Activated naive CD4-positive, alpha-beta T cell treated with anti-CD3 and anti-CD28 coated beads, Interleukin-2, amount 10 ng/mL, durations not matched to agents 7 days and 5 days (primary cell): ENCODE measurements around the gene UBQLN1.
"Not testable (repeated sequence)": the region's sequence is repeated elsewhere in the genome, so short reads cannot be mapped to it uniquely, and the experiment has no call there.

Experiments
- CTCF ChIA-PET: fragments of 350-600 bp; sonication (Branson Sonifier 250); formaldehyde crosslinking; loops from one replicate; lab custom pipeline; 2021; ENCODE audit warnings: antibody characterized with exemption; lab: Charles Lee
- DNase-seq: peaks from one replicate; pipeline ENCODE4 v3.0.0-alpha.2; 2020
- H3K27ac Mint-ChIP-seq: one replicate; pipeline ENCODE4 v1.8.0; 2021; ENCODE audit warnings: mild to moderate bottlenecking, moderate library complexity, mixed read lengths
- H3K27me3 Mint-ChIP-seq: one replicate; pipeline ENCODE4 v1.8.0; 2021; ENCODE audit warnings: mild to moderate bottlenecking, mixed read lengths
- H3K36me3 Mint-ChIP-seq: one replicate; pipeline ENCODE4 v1.8.0; 2021; ENCODE audit warnings: mixed read lengths
- H3K4me1 Mint-ChIP-seq: one replicate; pipeline ENCODE4 v1.8.0; 2021; ENCODE audit warnings: mixed read lengths
- H3K4me3 Mint-ChIP-seq: one replicate; pipeline ENCODE4 v1.8.0; 2021; ENCODE audit warnings: mild to moderate bottlenecking, moderate library complexity, mixed read lengths
- H3K9me3 Mint-ChIP-seq: one replicate; pipeline ENCODE4 v1.8.0; 2021; ENCODE audit warnings: mixed read lengths

Gene UBQLN1

DNA sequence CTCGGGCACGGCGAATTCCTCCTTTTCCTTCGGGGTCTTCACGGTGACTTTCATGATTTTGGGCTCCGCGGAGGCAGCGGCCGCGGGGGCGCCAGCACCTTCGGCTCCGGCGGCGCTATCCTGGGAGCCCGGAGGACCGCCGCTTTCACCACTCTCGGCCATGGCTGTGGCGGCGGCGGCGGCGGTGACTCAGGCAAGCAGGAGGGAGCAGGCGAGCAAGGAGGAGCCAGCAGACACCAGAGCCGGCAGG lies 315 bp downstream of the UBQLN1 start:
- Mint-ChIP-seq H3K4me1 (peaks cover 48% of the 10 kb centered on the region), H3K36me3 (peaks cover 15% of the 10 kb centered on the region)
- DNase-seq = no peak

DNA sequence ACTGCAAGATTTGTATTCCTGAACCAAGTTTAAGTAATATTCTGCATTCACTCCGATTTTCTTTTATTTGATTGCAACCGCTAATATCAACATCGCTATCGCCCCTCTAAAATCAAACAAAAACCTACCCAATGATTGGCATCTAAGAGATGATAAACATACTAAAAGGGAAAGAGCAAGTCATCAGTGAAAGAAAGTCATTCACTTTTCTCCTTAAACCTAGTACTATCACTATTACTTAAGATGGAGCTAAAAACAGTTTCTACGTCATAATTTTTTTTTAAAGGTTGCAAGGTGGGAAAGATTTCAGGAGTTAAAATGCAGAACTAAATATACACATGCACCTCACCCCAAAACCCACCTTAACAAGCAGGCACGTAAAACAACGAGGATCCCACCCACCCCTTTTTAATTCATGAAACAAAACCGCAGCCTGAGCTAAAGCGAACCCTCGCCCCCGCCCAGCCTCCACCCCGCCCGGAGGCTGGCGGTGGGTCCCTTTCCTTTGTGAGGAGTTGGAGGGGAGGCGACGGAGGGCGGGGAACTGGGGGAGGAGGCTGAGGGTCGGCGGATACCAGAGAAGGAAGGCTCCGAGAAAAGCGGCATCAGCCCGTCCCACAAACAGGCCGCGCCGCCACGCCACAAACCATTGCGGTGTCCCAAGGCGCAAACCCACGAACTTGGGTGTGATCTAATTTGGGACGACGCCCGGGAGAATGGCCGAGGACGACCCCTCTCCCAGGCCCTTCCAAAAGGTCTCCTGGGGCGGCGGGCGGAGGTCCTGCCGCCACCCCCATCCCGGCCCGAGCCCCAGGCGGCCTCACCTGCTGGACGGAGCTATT lies 861 bp downstream of the UBQLN1 start:
- Mint-ChIP-seq H3K4me3 (peak overlapping the region; percentile 78), H3K4me1 (peaks cover 52% of the 10 kb centered on the region), H3K27ac (peak overlapping the region; percentile 99), H3K27me3 (no peaks in the 10 kb centered on the region), H3K9me3 (no peaks in the 10 kb centered on the region), H3K36me3 (peaks cover 15% of the 10 kb centered on the region)
- CTCF ChIA-PET = interaction anchor here (1.2 to 1.4 kb wide), 2 partner anchors 60 to 82 kb away, joined by 3 to 5 read pairs; no protein-coding TSS in a partner anchor
- peak; percentile 74 for DNase-seq

More for the DNA sequence above, 315 bp downstream of the UBQLN1 start:
- peak overlapping the region; percentile 99 for H3K27ac Mint-ChIP-seq
- H3K27me3 Mint-ChIP-seq = no peaks in the 10 kb centered on the region
- peak overlapping the region; percentile 78 for H3K4me3 Mint-ChIP-seq
- CTCF ChIA-PET = interaction anchor here (1.2 to 1.4 kb wide), 2 partner anchors 60 to 83 kb away, joined by 3 to 5 read pairs; no protein-coding TSS in a partner anchor
- H3K9me3 Mint-ChIP-seq = no peaks in the 10 kb centered on the region

DNA sequence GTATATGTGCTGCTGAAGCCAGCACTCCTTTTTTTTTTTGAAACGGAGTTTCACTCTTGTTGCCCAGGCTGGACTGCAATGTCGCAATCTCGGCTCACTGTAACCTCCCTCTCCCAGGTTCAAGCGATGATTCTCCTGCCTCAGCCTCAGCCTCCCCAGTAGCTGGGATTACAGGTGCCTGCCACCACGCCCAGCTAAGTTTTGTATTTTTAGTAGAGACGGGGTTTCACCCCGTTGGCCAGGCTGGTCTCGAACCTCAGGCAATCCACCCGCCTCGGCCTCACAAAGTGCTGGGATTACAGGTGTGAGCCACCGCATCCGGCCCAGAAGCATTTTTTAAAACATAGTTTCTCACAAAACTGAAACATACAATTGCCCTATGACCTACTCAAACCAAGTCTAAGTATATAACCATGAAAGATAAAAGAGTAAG lies 2.5 kb downstream of the UBQLN1 start:
- H3K36me3 Mint-ChIP-seq = peaks cover 15% of the 10 kb centered on the region
- peaks cover 63% of the 10 kb centered on the region for H3K4me1 Mint-ChIP-seq

DNA sequence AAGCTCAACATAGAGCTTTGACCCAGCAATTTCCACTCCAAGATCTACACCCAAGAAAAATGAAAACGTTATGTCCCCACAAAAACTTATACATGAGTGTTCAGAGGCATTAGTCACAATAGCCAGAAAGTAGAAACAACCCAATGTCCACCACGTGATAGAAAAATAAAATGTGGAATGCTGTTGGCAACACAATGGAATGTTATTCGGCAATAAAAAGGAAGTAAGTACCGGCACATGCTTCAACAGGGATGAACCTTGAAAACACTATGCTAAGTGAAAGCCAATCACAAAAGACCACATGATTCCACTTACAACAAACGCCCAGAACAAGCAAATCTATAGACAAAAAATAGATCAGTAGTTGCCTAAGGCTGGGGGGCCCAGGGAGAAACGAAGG lies 6.0 kb downstream of the UBQLN1 start:
- Mint-ChIP-seq H3K27me3 (no peaks in the 10 kb centered on the region), H3K4me1 (peaks cover 60% of the 10 kb centered on the region), H3K36me3 (peaks cover 16% of the 10 kb centered on the region), H3K4me3 (no peak overlapping the region), H3K9me3 (no peaks in the 10 kb centered on the region), H3K27ac (no peak overlapping the region)
- CTCF ChIA-PET = no interaction called here
- no peak for DNase-seq

More for the DNA sequence above, 2.5 kb downstream of the UBQLN1 start:
- CTCF ChIA-PET, H3K27me3 Mint-ChIP-seq, H3K9me3 Mint-ChIP-seq, DNase-seq: not testable (repeated sequence)
- peak overlapping the region; percentile 99 for H3K27ac Mint-ChIP-seq
- peak overlapping the region; percentile 78 for H3K4me3 Mint-ChIP-seq

DNA sequence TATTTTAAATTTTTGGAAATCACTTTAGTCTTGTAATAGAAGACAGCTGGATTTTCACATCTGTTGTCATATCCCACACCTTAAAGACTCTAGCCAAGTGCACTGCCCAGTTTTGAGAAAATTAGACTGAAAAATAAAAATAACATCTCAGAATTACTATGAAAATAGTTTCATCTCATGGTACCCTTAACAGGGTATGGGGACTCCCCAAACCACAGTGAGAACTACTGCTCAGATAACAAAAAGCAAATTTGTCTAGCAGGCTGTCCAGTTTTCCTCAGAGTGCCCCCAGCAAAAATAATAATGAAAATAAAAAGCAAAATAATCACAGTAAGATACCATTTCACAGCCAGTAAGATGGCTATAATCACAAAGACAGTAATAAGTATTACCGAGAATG lies 6.5 kb downstream of the UBQLN1 start:
- Mint-ChIP-seq H3K4me1 (peaks cover 56% of the 10 kb centered on the region), H3K27ac (no peak overlapping the region), H3K4me3 (no peak overlapping the region), H3K36me3 (peaks cover 14% of the 10 kb centered on the region), H3K9me3 (no peaks in the 10 kb centered on the region), H3K27me3 (no peaks in the 10 kb centered on the region)
- CTCF ChIA-PET = no interaction called here
- no peak for DNase-seq

DNA sequence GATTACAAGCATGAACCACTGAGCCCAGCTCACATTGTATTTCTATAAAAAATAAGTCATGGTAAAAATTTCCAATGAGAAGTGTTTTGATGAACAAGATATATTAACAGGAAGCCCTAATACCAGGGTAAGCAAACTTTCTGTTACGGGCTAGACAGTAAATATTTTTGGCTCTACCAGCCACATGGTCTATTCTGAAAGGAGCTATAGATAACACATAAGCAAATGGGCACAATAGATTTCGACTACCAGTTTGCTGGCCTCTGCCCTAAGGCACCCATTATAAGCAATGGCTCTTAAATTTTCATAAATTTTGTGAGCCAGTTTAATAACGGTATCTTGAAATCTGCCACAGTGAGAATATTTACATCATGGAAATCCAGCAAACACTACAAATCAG lies 8.1 kb downstream of the UBQLN1 start:
- Mint-ChIP-seq H3K27me3 (no peaks in the 10 kb centered on the region), H3K36me3 (peaks cover 4% of the 10 kb centered on the region), H3K4me1 (peaks cover 42% of the 10 kb centered on the region), H3K4me3 (no peak overlapping the region), H3K27ac (no peak overlapping the region), H3K9me3 (no peaks in the 10 kb centered on the region)
- DNase-seq = no peak
- CTCF ChIA-PET = interaction anchor here (1.1 to 1.3 kb wide), 2 partner anchors 8 to 79 kb away, joined by 3 to 4 read pairs; partner anchors contain the start of gene UBQLN1

DNA sequence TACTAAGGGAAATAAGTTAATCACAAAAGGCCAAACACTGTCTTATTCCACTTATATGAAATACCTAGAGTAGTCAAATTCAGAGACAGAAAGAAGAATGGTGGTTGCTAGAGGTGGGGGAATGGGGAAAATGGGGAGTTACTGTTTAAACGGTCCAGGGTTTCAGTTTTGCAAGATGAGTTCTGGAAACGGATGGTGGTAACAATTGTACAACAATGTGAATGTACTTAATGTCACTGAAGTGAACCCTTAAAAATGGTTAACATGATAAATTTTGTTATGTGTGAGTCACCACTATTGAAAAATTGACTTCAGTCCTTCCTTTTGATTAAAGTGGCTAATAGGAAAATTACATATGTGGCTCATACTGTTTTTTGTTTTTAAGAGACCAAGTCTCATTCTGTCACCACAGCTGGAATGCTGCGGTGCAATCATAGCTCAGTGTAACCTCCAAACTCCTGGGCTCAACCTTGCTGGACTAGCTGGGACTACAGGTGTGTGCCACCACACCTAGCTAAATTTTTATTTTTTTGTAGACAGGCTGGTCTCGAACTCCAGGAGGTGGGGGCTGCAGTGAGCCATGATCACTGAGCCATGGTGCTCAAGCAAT lies 8.7 kb downstream of the UBQLN1 start:
- CTCF ChIA-PET = interaction anchor here (1.1 to 1.3 kb wide), 2 partner anchors 9 to 78 kb away, joined by 3 to 4 read pairs; partner anchors contain the start of gene UBQLN1
- Mint-ChIP-seq H3K27ac (no peak overlapping the region), H3K9me3 (no peaks in the 10 kb centered on the region), H3K4me1 (peaks cover 40% of the 10 kb centered on the region), H3K4me3 (no peak overlapping the region), H3K27me3 (no peaks in the 10 kb centered on the region), H3K36me3 (peaks cover 4% of the 10 kb centered on the region)
- DNase-seq = no peak

DNA sequence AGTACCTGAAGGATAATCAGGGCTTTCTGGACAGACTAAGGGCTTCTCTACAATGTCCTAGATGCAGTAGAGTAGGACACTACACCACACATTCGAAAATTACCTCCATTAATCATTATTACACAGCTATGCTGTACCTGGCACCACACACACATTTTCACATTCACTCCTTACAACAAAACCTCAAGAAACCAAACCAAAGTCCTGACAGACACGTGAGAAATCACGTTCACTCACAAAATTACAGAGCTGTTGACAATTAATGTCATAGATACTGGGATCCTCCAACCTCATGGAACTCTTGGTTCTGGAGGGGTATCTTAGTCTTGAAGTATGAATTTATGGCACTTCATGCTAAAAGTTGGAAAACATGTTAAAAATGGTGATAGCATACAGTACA lies 16.3 kb downstream of the UBQLN1 start:
- Mint-ChIP-seq H3K4me1 (peaks cover 35% of the 10 kb centered on the region), H3K27me3 (no peaks in the 10 kb centered on the region), H3K4me3 (no peak overlapping the region), H3K36me3 (peaks cover 2% of the 10 kb centered on the region), H3K9me3 (no peaks in the 10 kb centered on the region), H3K27ac (no peak overlapping the region)
- CTCF ChIA-PET = no interaction called here
- DNase-seq = no peak

DNA sequence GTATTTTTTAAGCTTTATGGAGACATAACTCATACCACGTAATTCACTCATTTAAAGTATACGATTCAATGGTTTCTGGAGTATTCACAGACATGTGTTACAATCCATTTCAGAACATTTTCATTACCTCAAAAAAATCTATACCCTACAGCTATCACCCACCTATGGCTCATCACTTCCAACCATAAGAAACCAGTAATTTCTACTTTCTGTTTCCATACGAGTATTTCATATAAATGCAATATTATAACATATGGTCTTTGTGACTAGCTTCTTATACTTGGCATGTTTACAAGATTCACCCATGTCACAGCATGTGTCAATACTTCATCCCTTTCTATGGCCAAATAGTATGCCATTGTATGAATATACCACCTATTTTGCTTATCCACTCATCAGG lies 18.8 kb downstream of the UBQLN1 start:
- CTCF ChIA-PET = interaction anchor here (0.6 to 1.3 kb wide), 2 partner anchors 40 to 1832 kb away, joined by 3 read pairs; no protein-coding TSS in a partner anchor
- Mint-ChIP-seq H3K9me3 (no peaks in the 10 kb centered on the region), H3K4me3 (no peak overlapping the region), H3K27ac (no peak overlapping the region), H3K27me3 (no peaks in the 10 kb centered on the region), H3K4me1 (peaks cover 31% of the 10 kb centered on the region), H3K36me3 (peaks cover 4% of the 10 kb centered on the region)
- DNase-seq = no peak

DNA sequence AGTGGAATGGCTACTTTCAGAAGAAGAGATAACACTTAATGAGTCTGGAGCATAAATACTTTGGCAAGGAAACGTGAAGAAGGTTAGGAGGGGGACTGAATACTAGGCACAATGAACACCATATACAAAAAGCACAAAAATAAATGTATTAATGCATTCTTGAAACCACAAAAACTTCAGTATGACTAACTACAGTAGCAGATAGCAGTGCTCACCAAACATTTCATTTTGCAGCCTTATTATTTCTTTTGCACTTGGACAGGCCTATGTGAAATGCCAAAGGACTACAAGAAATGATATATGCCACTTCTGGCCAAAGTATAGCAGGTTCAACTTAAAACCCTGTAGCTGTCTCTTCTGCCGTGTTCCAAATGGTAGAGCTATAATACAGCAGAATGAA lies 26.3 kb downstream of the UBQLN1 start:
- Mint-ChIP-seq H3K27ac (no peak overlapping the region), H3K4me1 (peaks cover 2% of the 10 kb centered on the region), H3K27me3 (no peaks in the 10 kb centered on the region), H3K9me3 (no peaks in the 10 kb centered on the region), H3K4me3 (no peak overlapping the region), H3K36me3 (peaks cover 39% of the 10 kb centered on the region)
- DNase-seq = no peak
- CTCF ChIA-PET = no interaction called here

DNA sequence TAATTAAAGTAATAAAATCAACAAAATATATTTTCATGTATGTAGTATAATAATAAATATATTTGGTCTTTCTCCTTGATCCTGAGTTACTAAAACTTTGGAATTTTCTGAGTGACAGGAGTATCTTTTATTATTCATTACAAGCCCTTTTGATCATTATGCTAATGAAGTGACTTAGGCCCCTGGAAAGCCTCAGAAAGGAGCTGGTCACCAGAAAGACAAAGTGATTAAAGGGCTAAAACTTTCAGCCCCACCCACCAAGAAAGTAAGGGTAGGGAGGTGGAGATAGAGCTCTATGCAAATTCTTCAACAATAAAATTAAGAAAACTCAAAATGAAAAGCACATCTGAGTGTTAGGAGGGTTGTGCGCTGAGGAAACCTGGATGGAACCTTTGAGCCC lies 27.5 kb downstream of the UBQLN1 start:
- no peak overlapping the region for H3K27ac Mint-ChIP-seq
- CTCF ChIA-PET = interaction anchor here (0.7 kb wide), 1 partner anchor 240 kb away, joined by 6 read pairs; no protein-coding TSS in a partner anchor
- no peaks in the 10 kb centered on the region for H3K9me3 Mint-ChIP-seq
- H3K4me1 Mint-ChIP-seq = peaks cover 2% of the 10 kb centered on the region
- DNase-seq = no peak
- H3K36me3 Mint-ChIP-seq = peaks cover 44% of the 10 kb centered on the region
- H3K4me3 Mint-ChIP-seq = no peak overlapping the region
- H3K27me3 Mint-ChIP-seq = no peaks in the 10 kb centered on the region

DNA sequence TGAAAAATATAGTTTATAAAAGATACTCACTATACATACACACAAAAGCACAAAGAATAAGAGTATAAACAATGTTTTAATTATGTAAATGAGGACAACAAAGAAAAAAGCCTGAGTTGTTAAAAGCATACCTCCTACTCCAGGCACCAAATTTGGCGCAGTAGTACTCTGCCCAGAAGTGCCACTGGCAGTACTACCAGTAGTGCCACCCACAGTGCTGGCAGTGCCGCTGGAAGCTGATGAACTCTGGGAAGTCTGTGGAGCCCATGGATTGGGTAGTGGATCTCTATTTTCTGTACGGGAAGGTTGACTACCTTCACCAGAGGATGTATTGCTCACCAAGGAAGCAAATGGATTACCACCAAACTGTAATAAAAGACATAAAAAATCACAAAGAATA lies 30.2 kb downstream of the UBQLN1 start:
- CTCF ChIA-PET = interaction anchor here (0.7 kb wide), 1 partner anchor 21 kb away, joined by 3 read pairs; no protein-coding TSS in a partner anchor
- Mint-ChIP-seq H3K27me3 (no peaks in the 10 kb centered on the region), H3K36me3 (peaks cover 57% of the 10 kb centered on the region), H3K4me3 (no peak overlapping the region), H3K9me3 (no peaks in the 10 kb centered on the region), H3K27ac (peak overlapping the region; percentile 37), H3K4me1 (no peaks in the 10 kb centered on the region)
- DNase-seq = no peak

DNA sequence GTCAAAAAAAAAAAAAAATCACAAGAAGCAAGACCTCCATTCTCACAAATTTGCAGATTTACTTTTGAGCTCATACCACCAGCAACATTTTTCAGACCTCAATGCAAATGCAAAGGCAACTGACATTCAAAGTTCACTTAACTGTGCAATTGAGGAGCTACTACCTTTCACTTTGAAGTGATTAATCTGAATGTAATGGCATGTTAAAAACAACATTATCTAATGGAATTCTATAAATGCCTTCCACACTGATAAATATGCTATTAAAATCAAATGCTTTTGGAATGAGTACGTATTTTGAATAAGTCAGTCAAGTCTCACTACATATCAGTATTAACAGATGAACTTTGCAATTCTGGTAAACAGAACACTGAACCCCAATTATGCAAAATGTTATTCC lies 32.3 kb downstream of the UBQLN1 start:
- no peak overlapping the region for H3K27ac Mint-ChIP-seq
- CTCF ChIA-PET = no interaction called here

DNA sequence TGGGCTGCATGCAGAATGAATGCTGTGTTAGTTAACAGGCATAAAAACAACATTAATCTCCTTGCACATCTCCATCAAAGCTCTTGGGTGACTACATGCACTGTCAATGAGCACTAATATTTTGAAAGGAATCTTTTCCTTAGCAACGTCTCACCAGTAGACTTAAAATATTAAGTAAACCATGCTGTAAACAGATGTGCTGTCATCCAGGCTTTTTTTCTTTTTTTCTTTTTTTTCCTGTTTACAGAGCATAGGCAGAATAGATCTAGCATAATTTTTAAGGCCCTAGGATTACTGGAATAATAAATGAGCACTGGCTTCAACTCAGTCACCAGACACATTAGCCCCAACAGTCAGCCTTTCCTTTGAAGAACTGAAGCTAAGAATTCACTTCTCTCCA lies 36.3 kb downstream of the UBQLN1 start:
- Mint-ChIP-seq H3K27ac (no peak overlapping the region), H3K4me3 (no peak overlapping the region), H3K36me3 (peaks cover 43% of the 10 kb centered on the region), H3K4me1 (peaks cover 3% of the 10 kb centered on the region), H3K9me3 (no peaks in the 10 kb centered on the region), H3K27me3 (no peaks in the 10 kb centered on the region)
- CTCF ChIA-PET = no interaction called here
- DNase-seq = no peak

More for the DNA sequence above, 32.3 kb downstream of the UBQLN1 start:
- no peaks in the 10 kb centered on the region for H3K27me3 Mint-ChIP-seq
- DNase-seq = no peak
- peaks cover 63% of the 10 kb centered on the region for H3K36me3 Mint-ChIP-seq
- no peak overlapping the region for H3K4me3 Mint-ChIP-seq
- no peaks in the 10 kb centered on the region for H3K9me3 Mint-ChIP-seq
- H3K4me1 Mint-ChIP-seq = no peaks in the 10 kb centered on the region
